Liver (tissue), 9 donors: Measurements from ENCODE around the gene MLLT3. TPM values are rescaled to one million over a fixed set of nuclear protein-coding genes. Genes with fewer than 3 reads are reported as not detected.

ENCODE experiments used
- DNase-seq: peaks from one replicate; pipeline ENCODE4 v3.0.0-alpha.2; 2017; ENCODE audit warnings: low spot score
- H3K27ac ChIP-seq, 2 donors: one replicate each; pipeline ENCODE4 v1.7.0; 2013; ENCODE audit warnings: inconsistent platforms in 2 of 2, low read length in 2 of 2, control low read depth in 1 of 2, low read depth in 1 of 2, mild to moderate bottlenecking in 1 of 2
- H3K27me3 ChIP-seq, 4 donors: one replicate each; pipeline versions ENCODE4 v1.6.1 to v1.7.0; 2013; ENCODE audit warnings: low read length in 3 of 4, inconsistent platforms in 1 of 4, mild to moderate bottlenecking in 1 of 4, moderate library complexity in 1 of 4; ENCODE audit not compliant: control insufficient read depth in 4 of 4, insufficient read depth in 4 of 4
- H3K36me3 ChIP-seq, 4 donors: one replicate each; pipeline versions ENCODE4 v1.6.1 to v1.7.0; 2013; ENCODE audit warnings: low read length in 3 of 4, mild to moderate bottlenecking in 3 of 4, low read depth in 1 of 4, moderate library complexity in 1 of 4; ENCODE audit not compliant: control insufficient read depth in 4 of 4, insufficient read depth in 3 of 4
- H3K4me1 ChIP-seq, 4 donors: one replicate each; pipeline versions ENCODE4 v1.6.1 to v1.7.0; 2013; ENCODE audit warnings: low read length in 3 of 4, mild to moderate bottlenecking in 3 of 4, moderate library complexity in 1 of 4; ENCODE audit not compliant: control insufficient read depth in 4 of 4, insufficient read depth in 4 of 4
- H3K4me3 ChIP-seq, 3 donors: one replicate each; pipeline versions ENCODE4 v1.6.1 to v1.7.0; 2013; ENCODE audit warnings: low read length in 3 of 3, control low read depth in 1 of 3, low read depth in 1 of 3, mild to moderate bottlenecking in 1 of 3
- H3K9ac ChIP-seq, 2 donors: one replicate each; pipeline ENCODE4 v1.7.0; 2013; ENCODE audit warnings: low read length in 2 of 2, mild to moderate bottlenecking in 2 of 2, moderate library complexity in 2 of 2, control low read depth in 1 of 2, low read depth in 1 of 2
- H3K9me3 ChIP-seq, 4 donors: one replicate each; pipeline versions ENCODE4 v1.6.1 to v1.7.0; 2013; ENCODE audit warnings: low read length in 3 of 4; ENCODE audit not compliant: control insufficient read depth in 4 of 4
- ATF3 ChIP-seq: IDR thresholded peaks from 2 replicates; pipeline ENCODE4 v1.6.1; 2016; ENCODE audit warnings: antibody characterized with exemption
- CTCF ChIP-seq: fragments of 150-350 bp; IDR thresholded peaks from 2 replicates; pipeline ENCODE4 v1.5.1; 2017; ENCODE audit warnings: improper control_type of control experiment, low read depth, low read length; ENCODE audit not compliant: missing input control
- FOXA1 ChIP-seq: IDR thresholded peaks from 2 replicates; pipeline ENCODE4 v1.6.1; 2016; ENCODE audit warnings: antibody characterized with exemption
- FOXA2 ChIP-seq: IDR thresholded peaks from 2 replicates; pipeline ENCODE4 v1.6.1; 2016; ENCODE audit warnings: antibody characterized with exemption
- GABPA ChIP-seq, 2 donors: IDR thresholded peaks in 1 of 2; conservative IDR thresholded peaks in 1 of 2; 2 replicates each; pipeline ENCODE4 v1.6.1; 2016; ENCODE audit warnings: antibody characterized with exemption in 2 of 2, mild to moderate bottlenecking in 1 of 2, moderate library complexity in 1 of 2
- HNF4A ChIP-seq, 2 donors: conservative IDR thresholded peaks; 2 replicates each; pipeline ENCODE4 v1.6.1; 2016; ENCODE audit warnings: antibody characterized with exemption in 2 of 2, mild to moderate bottlenecking in 2 of 2
- HNF4G ChIP-seq: IDR thresholded peaks from 2 replicates; pipeline ENCODE4 v1.6.1; 2016; ENCODE audit warnings: antibody characterized with exemption
- JUND ChIP-seq, 2 donors: IDR thresholded peaks; 2 replicates each; pipeline ENCODE4 v1.6.1; 2016; ENCODE audit warnings: antibody characterized with exemption in 2 of 2
- NR2F2 ChIP-seq: IDR thresholded peaks from 2 replicates; pipeline ENCODE4 v1.6.1; 2016; ENCODE audit warnings: antibody characterized with exemption
- RAD21 ChIP-seq, 2 donors: IDR thresholded peaks; 2 replicates each; pipeline ENCODE4 v1.6.1; 2016; ENCODE audit warnings: antibody characterized with exemption in 2 of 2, mild to moderate bottlenecking in 2 of 2
- REST ChIP-seq: IDR thresholded peaks from 2 replicates; pipeline ENCODE4 v1.6.1; 2016; ENCODE audit warnings: antibody characterized with exemption, mild to moderate bottlenecking
- RXRA ChIP-seq, 2 donors: IDR thresholded peaks; 2 replicates each; pipeline ENCODE4 v1.6.1; 2017 to 2018; ENCODE audit warnings: antibody characterized with exemption in 2 of 2, mild to moderate bottlenecking in 1 of 2
- SP1 ChIP-seq: IDR thresholded peaks from 2 replicates; pipeline ENCODE4 v1.6.1; 2018; ENCODE audit warnings: antibody characterized with exemption, mild to moderate bottlenecking
- TAF1 ChIP-seq: conservative IDR thresholded peaks from 2 replicates; pipeline ENCODE4 v1.6.1; 2016; ENCODE audit warnings: antibody characterized with exemption, mild to moderate bottlenecking
- YY1 ChIP-seq: IDR thresholded peaks from 2 replicates; pipeline ENCODE4 v1.6.1; 2016; ENCODE audit warnings: antibody characterized with exemption, mild to moderate bottlenecking
- ZBTB33 ChIP-seq: IDR thresholded peaks from 2 replicates; pipeline ENCODE4 v1.6.1; 2016; ENCODE audit warnings: antibody characterized with exemption
- WGBS: extraction: QIAGEN DNeasy Blood & Tissue Kit; methylation state at CpG from one replicate; pipeline ENCODE4 v1.1.7; 2013; 5-methylcytosine and 5-hydroxymethylcytosine counted together
- polyA plus RNA-seq, 2 donors: library from polyadenylated mRNA; stranded (reverse) in 1 of 2; unstranded in 1 of 2; fragments of 200-250 nt in 1 of 2; fragments of >200 nt in 1 of 2; fragmentation: Nextera tagmentation in 1 of 2; extraction: Ambion mirVana in 1 of 2; gene quantifications; one replicate each; pipeline versions ENCODE4 v1.2.1 to v1.2.3, GENCODE V29; 2013 to 2015
- total RNA-seq, 2 donors: library from RNA; depleted of rRNA; stranded (reverse); fragments of >200 nt; gene quantifications; one replicate each; pipeline ENCODE4 v1.2.3, GENCODE V29; 2014
- TF ChIP-seq, protein P1 (sequence below): IDR thresholded peaks from 2 replicates; pipeline ENCODE4 v1.6.1; 2016; ENCODE audit warnings: antibody characterized with exemption
- donor health status: healthy.
- donor health status: healthy.
- donor health status: healthy.
- donor health status: healthy.
- donor health status: healthy.

MLLT3 gene
- total and polyA plus RNA-seq, 4 donors, result 0.79 to 25.5 (median 1.3) TPM

DNA sequence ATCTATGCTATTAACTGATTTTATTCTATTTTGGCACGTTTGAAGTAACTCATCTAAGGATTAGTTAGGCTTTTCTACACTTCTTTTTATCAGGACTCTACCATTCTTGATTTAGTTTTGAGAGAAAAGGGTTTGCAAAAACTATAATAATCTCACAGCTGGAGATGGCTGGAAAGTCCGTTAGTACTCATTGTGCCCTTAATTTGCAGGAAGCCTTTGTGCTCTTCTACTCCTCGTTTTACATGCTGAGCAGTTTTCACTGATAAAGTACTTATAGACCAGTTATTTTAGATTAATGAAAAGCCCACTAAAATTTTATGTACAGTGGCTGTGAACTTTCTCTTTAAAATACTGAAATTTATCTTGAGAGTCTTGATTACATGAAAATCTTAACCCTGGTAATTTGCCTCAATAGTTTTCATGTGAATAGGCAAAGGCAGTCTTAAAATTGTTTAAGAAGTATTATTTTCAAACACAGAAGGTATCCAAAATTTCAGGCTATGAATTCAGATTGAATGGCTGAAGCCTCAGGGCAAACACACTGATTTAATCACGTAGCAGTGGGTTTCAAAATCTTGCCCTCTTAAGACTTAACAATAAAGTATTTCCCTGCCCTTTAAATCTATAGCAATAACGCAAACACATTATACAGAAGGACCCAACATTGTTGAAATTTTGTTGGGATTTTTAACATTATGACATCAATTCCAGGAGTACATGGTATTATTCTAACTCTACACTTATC, 18.6 kb downstream of the MLLT3 start (continued):
- TF ChIP-seq JUND (IDR thresholded peaks at IDR 0.05) (no peak), GABPA (IDR thresholded peaks at IDR 0.05 in 1 of 2, conservative IDR thresholded peaks at IDR 0.05 in 1 of 2) (no peak), YY1 (no peak), ZBTB33 (no peak)

DNA sequence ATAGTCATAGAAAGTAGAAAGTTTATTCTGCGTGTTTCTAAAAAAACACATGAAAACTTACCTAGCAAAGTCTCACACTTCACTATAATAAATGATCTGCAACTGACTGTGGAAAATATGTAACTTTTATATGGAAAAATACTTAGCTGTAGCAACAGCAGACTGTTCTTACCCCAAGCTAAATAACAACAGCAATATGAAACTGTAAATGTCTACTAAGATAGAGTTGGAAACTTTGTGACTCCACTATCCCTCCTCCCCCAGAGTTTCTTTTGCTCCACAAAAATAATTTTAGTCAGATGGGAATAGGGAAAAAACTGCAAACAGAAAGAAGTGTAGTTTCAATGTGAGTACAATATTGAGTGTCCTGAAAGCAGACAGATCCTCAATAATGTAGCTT, 21.0 kb downstream of the MLLT3 start:
- TF ChIP-seq, protein P1, sequence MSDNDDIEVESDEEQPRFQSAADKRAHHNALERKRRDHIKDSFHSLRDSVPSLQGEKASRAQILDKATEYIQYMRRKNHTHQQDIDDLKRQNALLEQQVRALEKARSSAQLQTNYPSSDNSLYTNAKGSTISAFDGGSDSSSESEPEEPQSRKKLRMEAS, result no peak
- TF ChIP-seq TAF1 (no peak), REST (no peak), ATF3 (no peak), ZBTB33 (no peak), SP1 (no peak), JUND (IDR thresholded peaks at IDR 0.05) (no peak), RXRA (IDR thresholded peaks at IDR 0.05) (no peak), GABPA (IDR thresholded peaks at IDR 0.05 in 1 of 2, conservative IDR thresholded peaks at IDR 0.05 in 1 of 2) (no peak), RAD21 (IDR thresholded peaks at IDR 0.05) (no peak), FOXA2 (no peak), HNF4A (conservative IDR thresholded peaks at IDR 0.05) (no peak), HNF4G (no peak), CTCF (no peak), FOXA1 (no peak), YY1 (no peak), NR2F2 (no peak)
- Histone ChIP-seq H3K36me3 (no peaks in the 10 kb centered on the region), H3K27ac (no peak overlapping the region), H3K9me3 (no peaks in the 10 kb centered on the region), H3K27me3 (no peaks in the 10 kb centered on the region), H3K4me1 (no peaks in the 10 kb centered on the region), H3K4me3 (no peak overlapping the region), H3K9ac (no peak overlapping the region)
- 96% methylated on average over 1 of the region's 1 CpG for WGBS
- no peak for DNase-seq
